HG03575 (cell line): Measurements from ENCODE around the gene ANXA10.

Experiments used
- ATAC-seq: cut with Tn5 transposase; IDR thresholded peaks from one replicate; pipeline ENCODE4 v1.9.1; 2021; ENCODE audit not compliant: unreplicated experiment, insufficient number of reproducible peaks, low FRiP score; ENCODE audit errors: extremely low read depth

The ANXA10 gene

GRCh38 chr4:168151327-168151726 is 59.0 kb downstream of the ANXA10 start:
- ATAC-seq: no peak

- ATAC-seq: no peak
These were observed 60.6 kb downstream of the ANXA10 start for GRCh38 chr4:168152837-168153500.

DNA sequence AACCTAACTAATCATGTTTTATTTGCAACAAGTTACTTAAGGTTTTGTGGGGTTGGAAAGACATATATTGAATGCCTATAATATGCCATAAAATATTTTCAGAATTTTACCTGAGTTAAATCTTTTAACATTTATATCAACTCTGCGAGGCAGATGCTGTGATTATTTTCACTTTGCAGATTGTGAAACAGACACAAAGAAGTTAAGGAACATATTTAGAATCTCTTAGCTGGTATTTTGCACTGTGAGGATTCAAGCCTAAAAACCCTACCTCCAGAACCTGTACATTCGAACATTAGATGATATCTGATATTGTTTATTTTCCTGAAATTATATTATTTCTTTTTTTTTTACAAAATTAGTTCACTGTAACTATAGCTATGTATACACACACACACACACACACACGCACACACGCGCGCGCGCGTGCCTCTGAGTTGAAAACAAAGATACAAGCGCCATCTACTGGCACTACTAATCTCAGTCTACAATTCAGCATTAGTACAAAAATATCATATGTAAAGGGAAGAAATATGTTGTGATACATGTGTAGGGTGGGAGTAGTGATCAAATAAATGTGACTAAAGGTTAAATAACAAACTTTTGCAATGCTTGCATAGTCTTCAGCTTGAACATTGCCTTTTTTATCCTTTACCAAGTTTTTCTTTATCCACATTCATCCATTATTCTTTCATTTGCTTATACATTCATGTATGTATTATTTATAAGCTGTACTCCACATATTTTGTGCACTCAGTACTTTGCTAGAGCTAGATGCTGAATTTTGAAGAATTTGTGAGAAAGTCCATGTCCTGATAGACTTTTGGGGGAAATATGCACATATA is 61.5 kb downstream of the ANXA10 start:
- no peak for ATAC-seq

DNA sequence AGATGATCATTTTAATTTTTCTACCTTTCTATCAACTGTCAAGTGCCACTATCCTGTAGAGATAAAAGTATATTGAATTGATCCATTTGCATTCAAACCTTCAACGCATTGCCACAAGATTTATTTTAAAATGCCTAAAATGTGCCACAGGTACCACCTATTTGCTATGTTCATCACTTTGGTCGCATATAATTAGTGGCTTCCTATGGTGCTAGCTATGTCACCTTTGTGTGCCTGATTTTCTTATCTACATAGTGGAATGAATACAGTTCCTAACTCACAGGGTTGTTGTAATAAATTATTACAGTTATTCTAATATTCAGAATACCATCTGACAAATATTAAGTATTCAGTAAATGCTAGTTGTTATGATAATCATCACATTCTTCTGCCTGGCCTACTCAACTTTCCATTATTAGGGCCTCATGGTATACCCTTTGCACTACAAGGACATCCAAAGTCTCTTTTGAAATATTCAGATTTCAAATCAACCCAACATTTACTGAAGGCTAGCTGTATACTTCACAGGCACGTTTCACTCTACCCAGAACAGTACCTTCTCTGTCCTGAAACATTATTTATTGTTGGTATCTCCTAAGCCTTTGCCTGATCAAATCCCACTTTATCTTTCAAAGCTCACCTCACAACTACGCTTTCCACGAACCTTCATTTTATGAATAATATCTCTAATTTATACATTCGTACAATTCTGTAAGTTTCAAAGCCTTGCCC is 62.4 kb downstream of the ANXA10 start:
- no peak for ATAC-seq

DNA sequence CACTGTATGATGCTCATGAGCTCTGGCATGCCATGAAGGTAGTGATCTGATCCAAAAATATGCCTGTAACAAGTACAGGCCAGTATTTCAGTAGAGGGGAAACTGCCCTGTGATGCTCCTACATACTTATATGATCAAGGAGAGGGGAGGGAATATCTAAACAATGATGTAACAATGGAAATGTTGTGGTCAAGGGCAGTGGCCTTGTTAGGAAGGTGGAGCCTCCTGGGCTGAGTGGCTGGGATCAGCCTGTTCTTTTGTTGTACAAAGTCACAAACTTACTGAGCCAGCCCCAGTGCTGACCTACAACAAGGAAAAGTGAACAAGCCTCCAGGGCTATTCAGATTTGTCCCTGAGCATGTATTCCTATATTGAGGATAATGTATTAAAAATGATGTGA is 70.3 kb downstream of the ANXA10 start:
- no peak for ATAC-seq

DNA sequence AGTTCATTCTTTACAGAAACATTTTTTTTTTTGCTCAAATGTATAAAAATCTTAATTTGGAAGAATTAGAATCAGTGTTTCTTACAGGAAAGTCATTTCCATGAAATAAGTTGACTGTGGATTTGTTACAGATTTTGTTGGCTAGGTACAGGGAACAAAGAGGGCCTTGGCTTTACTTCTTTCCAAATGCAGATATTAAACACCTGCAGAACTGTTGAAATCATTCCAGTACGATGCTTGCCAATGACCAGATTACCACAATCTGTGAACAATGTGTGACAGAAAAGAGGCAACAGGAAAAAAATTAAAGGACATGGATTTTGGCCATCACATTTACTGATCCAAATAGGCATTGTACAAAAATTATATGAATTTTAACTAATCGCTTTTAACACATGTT is 70.8 kb downstream of the ANXA10 start:
- ATAC-seq: no peak

DNA sequence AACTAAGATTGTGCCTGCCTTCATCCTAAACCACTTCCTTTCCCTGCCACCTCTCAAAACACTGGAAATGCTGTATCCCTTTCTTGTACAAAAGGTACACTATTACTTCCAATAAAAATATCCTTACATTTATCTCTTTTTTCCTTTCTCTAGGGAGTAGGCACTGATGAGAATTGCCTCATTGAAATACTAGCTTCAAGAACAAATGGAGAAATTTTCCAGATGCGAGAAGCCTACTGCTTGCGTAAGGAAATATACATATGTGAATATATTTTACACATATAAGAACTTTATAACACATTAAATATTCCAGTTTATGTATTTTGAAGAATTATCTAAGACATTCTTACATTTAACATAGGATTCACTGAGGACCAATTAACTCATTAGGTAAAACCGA is 71.7 kb downstream of the ANXA10 start:
- ATAC-seq: no peak

DNA sequence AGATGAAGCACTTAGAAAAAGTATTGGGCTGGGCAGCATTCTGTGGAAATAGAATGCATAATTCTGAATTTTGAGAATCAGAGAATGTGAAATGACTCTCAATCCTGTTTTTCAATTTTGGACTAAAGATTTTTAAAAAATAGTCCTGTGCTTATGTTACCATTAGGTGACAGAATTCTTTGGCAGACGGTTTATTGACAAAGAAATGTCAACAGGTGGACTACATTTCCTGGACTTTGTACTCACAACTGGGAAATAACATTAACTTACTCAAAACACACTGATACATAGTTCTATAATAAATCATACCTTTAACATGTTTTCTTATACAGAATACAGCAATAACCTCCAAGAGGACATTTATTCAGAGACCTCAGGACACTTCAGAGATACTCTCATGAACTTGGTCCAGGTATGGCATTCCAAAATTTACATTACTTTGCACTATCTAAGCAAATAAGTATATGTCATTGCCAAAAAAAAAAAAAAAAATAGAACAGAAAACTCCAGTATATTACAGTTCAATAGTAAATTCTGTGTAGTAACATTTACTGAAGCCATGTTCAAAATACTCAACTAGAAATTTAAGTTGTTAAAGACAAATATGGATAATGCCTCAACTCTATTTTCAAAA is 72.7 kb downstream of the ANXA10 start:
- ATAC-seq: no peak

DNA sequence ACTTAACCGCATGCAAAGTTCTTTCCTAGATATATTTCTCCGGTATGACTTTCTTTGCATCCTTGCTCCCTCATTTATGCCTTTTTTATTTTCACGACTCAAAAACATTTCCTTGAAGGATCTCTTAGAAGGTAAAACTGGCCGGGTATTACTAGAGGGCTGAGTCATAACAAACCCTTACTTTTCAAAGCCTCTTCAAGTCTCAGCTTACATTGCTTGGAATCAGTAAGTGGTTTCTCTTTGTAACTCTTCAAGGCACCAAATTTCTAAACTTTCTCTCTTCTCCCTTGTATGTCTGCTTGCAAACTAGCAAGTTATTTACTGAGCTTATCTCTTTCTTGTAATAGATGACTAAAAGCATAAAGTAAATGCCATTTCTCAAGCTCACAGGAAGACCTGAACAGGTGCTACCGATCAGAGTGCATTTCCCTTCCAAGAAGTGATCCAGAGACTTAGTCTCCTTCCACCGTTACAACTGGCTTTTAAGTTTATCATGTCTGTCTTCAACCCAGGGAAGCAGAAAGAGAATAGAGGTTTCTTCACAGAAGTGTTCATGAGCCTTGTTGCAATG is 75.5 kb downstream of the ANXA10 start:
- ATAC-seq: no peak

GRCh38 chr4:168174308-168174707 is 82.0 kb downstream of the ANXA10 start:
- no peak for ATAC-seq

GRCh38 chr4:168177546-168178149 is 85.3 kb downstream of the ANXA10 start:
- ATAC-seq: no peak

DNA sequence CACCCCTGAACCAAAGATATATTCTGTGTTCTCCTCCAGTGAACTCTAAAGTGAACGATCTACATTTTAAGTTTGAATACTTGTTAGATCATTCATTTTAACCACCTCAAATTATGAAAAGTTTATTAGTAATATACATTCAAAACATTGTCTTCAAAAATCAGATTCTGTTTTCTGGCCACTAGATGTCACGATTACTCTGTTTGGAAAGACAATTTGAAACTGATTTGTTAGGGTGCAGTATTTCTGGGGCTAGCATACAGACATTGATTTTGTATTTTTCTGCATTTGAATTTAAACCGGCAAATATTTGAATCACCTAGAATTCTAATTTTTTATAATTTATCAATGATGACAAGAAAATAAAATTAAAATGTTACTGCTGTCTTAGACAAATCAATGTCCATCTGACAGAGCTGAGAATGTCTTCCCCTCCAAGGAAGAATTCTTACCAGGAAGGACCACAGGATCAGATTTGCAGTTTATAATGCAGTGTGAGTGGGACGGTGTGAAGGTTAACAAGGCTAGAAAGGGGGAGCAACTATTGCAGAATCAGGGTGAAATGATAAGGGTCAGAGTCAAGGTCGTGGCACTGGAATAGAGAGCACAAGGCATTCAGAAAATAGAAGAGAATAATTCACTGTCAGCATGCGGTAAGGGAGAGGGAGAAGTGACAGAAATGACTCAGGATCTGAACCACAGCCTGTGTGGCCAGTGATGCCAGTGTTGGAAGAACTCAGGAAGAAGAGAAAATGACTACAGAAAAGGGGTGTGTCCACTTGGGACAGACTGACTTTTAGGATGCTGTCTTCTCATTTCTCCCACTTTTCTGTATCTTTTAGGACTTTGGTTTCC is 91.6 kb downstream of the ANXA10 start:
- ATAC-seq: no peak

GRCh38 chr4:168188754-168189153 is 96.4 kb downstream of the ANXA10 start:
- no peak for ATAC-seq

GRCh38 chr4:168197926-168198325 is 105.6 kb downstream of the ANXA10 start:
- ATAC-seq: no peak

- no peak for ATAC-seq
These were observed 107.1 kb downstream of the ANXA10 start for GRCh38 chr4:168199260-168199957.

DNA sequence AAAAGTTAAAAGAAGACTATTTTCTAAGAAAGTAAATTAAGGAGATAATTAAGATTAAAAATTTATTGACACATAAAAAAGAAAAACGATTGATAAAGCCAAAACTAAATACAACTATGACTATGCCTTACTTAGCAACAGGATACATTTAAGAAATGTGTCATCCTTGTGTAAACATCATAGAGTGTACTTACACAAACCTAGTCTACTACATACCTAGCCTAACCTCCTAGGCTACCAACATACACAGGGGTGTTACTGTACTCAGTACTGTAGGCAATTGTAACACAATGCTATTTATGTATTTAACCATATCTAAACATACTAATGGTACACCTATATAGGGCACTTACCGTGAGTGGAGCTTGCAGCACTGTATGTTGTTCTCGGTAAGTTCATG is 108.3 kb downstream of the ANXA10 start:
- no peak for ATAC-seq

- ATAC-seq: no peak
These were observed 111.0 kb downstream of the ANXA10 start for GRCh38 chr4:168203233-168203911.
